Ramos (cell line): ENCODE measurements around the gene ZBTB17.

Experiments used
- in situ Hi-C: fragments of 300-500 bp; cut with MboI; formaldehyde crosslinking; loops from one replicate; pipeline ENCODE4 v1.14.3; 2022; ENCODE audit warnings: low sequenced_read_pairs; ENCODE audit not compliant: unreplicated experiment

Gene ZBTB17

GRCh38 chr1:15963363-15963967 lies 12.4 kb downstream of the ZBTB17 start:
- in situ Hi-C loops, result no loop called here

- in situ Hi-C loops, result no loop called here
These were observed 13.1 kb downstream of the ZBTB17 start for GRCh38 chr1:15962671-15963362.

- in situ Hi-C loops, result no loop called here
These were observed 13.7 kb downstream of the ZBTB17 start for GRCh38 chr1:15962176-15962575.

GRCh38 chr1:15961492-15961891 lies 14.4 kb downstream of the ZBTB17 start:
- in situ Hi-C loops, result no loop called here

GRCh38 chr1:15960808-15961207 lies 15.1 kb downstream of the ZBTB17 start:
- in situ Hi-C loops, result no loop called here

- in situ Hi-C loops, result no loop called here
These were observed 16.0 kb downstream of the ZBTB17 start for GRCh38 chr1:15959827-15960446.

GRCh38 chr1:15959424-15959823 lies 16.5 kb downstream of the ZBTB17 start:
- in situ Hi-C loops, result no loop called here

GRCh38 chr1:15958793-15959192 lies 17.1 kb downstream of the ZBTB17 start:
- in situ Hi-C loops, result no loop called here

GRCh38 chr1:15958111-15958510 lies 17.8 kb downstream of the ZBTB17 start:
- in situ Hi-C loops, result no loop called here

GRCh38 chr1:15957221-15958095 lies 18.4 kb downstream of the ZBTB17 start:
- in situ Hi-C loops, result no loop called here

GRCh38 chr1:15956150-15956549 lies 19.8 kb downstream of the ZBTB17 start:
- in situ Hi-C loops, result no loop called here

GRCh38 chr1:15955552-15955951 lies 20.3 kb downstream of the ZBTB17 start:
- in situ Hi-C loops, result no loop called here

- in situ Hi-C loops, result no loop called here
These were observed 21.6 kb downstream of the ZBTB17 start for GRCh38 chr1:15954316-15954715.

- in situ Hi-C loops, result no loop called here
These were observed 22.1 kb downstream of the ZBTB17 start for GRCh38 chr1:15953791-15954241.

GRCh38 chr1:15953294-15953771 lies 22.6 kb downstream of the ZBTB17 start:
- in situ Hi-C loops, result no loop called here

- in situ Hi-C loops, result no loop called here
These were observed 23.3 kb downstream of the ZBTB17 start for GRCh38 chr1:15952317-15953258.

GRCh38 chr1:15951341-15952153 lies 24.4 kb downstream of the ZBTB17 start:
- in situ Hi-C loops, result no loop called here

GRCh38 chr1:15950763-15951295 lies 25.1 kb downstream of the ZBTB17 start:
- in situ Hi-C loops, result no loop called here
